DMS53 treated with DMSO at 0.1 percent for 48 hours (cell line): ENCODE results near the gene ABCD2.
A peak's percentile ranks its signal among the peaks of the same experiment; 100 is the strongest.
"Not testable (repeated sequence)": the region's sequence is repeated elsewhere in the genome, so short reads cannot be mapped to it uniquely, and the experiment has no call there.

Experiments used
- DNase-seq: peaks from one replicate; lab custom pipeline; 2025; ENCODE audit not compliant: unreplicated experiment; lab: John Stamatoyannopoulos, UW

ABCD2 gene

DNA sequence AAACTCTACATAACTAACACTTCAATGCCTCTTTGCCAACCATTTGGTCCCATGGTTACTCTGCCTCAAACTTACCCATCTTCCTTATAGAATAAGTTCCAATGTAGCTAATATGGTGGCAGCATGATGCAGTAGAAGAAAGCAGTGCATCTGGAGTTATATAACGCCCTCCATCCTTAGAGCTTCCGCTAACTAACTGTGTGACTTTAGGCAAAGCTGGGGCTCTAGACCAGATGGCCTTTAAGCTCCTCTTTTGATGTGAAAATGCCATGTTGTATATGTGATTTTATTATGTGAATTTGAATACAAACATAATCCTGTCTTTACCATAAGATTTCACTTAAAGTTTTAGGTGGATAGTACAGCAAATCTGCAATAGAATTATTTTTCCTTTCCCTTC lies 6.1 kb downstream of the ABCD2 start:
- no peak for DNase-seq

- DNase-seq = no peak
Measured at GRCh38 chr12:39612250-39612649, 7.4 kb downstream of the ABCD2 start.

GRCh38 chr12:39611818-39612217 lies 7.8 kb downstream of the ABCD2 start:
- DNase-seq = no peak

- no peak for DNase-seq
Measured at GRCh38 chr12:39610436-39611025, 9.1 kb downstream of the ABCD2 start.

DNA sequence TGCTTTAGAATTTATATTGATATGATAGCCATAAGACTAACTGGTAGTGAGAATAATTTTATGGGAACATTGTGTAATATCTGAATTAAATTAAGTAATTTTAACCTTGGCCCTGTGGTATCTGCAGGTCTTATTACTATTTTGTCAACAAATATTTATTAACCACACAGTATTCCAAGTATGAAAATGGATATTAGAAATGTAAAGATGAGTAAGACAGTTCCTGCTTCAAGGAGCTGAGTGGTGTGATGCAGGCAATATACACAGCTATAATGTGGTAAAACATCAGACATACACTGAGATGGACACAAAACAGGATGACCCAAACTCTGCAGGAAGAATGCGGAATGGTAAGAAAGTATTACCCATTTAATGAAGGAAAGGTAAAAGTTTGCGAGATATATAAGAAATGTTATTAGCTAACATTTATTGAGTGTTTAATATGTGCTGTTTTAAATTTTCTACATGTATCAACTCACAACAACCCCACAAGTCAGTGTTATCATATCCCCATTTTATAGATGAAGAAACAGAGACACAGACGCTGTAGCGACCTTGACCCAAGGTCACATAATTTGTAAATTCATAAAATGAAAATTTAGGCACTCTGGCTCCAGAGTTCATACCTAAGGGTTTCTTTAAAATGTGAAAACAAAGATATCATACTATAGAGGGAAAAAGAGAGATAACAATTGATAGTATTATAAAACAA lies 12.7 kb downstream of the ABCD2 start:
- no peak for DNase-seq

GRCh38 chr12:39605996-39606395 lies 13.6 kb downstream of the ABCD2 start:
- DNase-seq = no peak

DNA sequence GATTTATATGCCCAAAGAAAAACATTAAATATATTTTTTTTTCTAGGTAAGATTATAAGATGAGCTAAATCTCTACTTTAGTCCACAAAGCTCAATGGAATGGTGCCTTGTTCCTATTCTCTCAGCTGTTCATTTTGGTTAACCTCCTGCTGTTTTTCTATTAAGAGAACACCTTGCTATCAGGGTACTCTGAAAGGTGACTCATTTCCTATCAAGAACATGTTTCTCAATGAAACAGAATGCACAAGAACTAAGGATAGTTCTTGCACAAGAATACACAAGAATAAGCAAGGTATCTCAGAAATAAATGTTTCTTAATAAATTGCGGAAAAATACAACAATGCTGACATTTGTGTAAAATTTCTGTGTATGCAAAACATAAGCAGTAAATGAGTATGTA lies 14.1 kb downstream of the ABCD2 start:
- no peak for DNase-seq

DNA sequence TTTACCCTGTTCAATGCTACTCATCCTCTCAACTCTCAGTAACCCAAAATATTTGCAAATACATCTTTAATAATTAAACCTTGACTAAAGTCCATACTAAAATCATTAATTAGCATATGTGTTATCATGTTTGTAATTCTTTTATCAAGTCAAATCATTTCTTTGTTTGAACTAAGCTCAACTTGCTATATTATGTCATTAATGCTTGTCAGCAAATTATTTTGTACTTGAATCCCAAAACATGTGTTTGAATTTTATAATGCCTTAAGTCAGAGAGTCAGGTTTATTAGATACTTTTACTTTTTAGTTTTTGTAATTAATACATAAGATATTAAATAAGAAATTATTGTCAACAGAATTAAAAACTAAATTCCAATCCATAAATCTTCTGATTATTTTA lies 16.5 kb downstream of the ABCD2 start:
- DNase-seq = no peak

DNA sequence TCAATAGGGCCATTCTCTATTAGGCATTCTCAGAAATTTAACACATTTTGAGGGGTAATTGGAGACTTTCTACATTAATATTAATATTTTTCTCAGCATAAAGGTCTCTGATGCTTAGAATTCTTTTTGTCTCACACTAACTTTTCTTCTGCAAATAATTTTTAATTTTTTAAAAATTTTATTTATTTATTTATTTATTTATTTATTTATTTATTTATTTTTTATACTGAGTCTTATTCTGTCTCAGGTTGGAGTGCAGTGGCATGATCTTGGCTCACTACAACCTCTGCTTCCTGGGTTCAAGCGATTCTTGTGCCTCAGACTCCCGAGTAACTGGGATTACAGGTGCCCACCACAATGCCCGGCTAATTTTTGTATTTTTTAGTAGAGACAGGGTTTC lies 17.7 kb downstream of the ABCD2 start:
- not testable (repeated sequence) for DNase-seq

- no peak for DNase-seq
Measured at GRCh38 chr12:39595928-39596327, 23.7 kb downstream of the ABCD2 start.

DNA sequence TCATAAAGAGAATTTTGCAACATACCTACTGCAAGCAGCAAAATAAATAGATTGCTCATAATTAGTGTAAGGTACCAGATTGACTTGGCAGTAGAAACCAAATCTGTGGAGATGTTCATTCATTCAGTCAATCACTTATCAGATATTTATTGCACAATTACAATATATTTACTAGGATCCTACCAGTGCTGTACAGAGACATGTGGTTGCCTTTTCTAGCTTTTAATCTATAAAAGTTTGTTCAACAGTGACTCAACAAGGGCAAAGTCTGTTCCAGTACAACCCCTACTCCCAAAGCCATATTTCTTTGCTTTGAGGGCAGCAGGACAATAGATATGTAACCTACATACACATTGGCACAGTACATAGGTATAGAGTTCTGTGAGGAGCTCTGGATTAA lies 27.3 kb downstream of the ABCD2 start:
- DNase-seq = no peak

DNA sequence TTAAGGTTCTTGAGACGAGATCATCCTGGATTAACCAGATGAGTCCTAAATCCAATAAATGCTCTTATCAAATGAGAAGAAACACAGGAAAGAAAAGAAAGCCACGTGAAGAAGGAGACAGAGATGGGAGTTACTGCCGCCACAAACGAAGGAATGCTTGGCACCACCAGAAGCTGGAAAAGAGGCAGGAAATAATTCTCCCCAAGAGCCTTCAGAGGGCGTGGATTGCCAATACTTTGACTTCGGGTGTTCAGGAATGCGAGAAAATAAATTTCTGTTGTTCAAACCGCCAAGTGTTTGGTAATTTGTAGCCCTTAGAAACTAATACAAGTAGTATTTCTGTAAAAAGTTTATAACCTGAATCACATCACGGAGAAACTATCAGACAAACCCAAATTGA lies 31.3 kb downstream of the ABCD2 start:
- no peak for DNase-seq

- no peak for DNase-seq
Measured at GRCh38 chr12:39587225-39587624, 32.4 kb downstream of the ABCD2 start.

- no peak for DNase-seq
Measured at GRCh38 chr12:39586816-39587215, 32.8 kb downstream of the ABCD2 start.

DNA sequence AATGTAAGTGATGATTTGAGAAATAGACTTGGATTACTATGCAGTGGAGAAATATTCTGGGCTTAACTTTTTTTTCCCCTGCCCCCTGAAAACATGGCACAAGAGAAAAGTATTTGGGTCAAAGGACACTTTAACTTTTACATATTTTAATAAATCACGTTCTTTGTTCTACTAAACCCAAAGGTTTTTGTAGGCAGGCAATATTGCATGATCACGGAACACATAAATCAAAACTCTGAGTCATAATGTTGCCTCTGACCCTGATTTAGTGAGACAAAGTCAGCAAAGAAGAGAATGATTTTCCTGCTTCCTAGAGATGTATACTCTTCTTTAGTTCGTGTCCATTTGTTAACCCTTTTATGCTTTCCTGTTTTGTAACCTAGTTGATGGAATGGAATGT lies 38.0 kb downstream of the ABCD2 start:
- DNase-seq = no peak

DNA sequence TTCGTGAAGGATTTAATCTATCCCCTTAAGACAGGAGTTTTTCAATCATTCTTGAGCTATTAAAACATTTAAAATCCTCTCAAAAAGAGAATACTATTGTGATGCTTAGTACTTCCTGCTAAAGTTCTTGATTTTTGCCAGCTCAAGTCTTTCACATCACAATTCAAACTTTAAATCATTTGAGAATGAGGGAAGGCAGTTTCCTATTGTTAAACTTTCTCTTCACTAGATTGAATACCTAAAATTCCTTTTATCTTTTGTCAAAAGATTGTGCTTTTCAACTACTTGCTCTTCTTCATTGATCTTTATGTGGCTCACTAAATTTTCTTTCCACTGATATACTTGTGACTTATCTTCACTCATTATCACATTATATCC lies 44.1 kb downstream of the ABCD2 start:
- DNase-seq = no peak

- DNase-seq = no peak
Measured at GRCh38 chr12:39574785-39575497, 44.7 kb downstream of the ABCD2 start.

GRCh38 chr12:39574378-39574777 lies 45.2 kb downstream of the ABCD2 start:
- no peak for DNase-seq

DNA sequence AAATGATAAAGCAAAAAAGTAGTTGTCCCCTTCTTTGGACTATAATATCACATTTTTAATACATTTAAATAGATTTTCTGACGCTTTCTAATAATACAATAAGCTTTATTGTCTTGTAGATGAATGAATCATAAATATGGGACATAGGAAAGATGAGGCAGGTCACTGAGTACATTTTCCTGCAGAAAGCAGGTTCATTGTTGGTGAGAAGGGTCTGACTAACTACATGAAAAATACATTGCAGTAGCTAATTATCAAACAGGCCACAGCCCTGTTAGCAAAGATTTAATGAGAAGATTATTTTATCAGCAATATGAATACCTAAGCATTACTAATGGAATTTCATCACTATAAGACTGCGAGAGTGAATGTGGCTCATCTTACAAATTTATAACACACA lies 45.6 kb downstream of the ABCD2 start:
- no peak for DNase-seq

DNA sequence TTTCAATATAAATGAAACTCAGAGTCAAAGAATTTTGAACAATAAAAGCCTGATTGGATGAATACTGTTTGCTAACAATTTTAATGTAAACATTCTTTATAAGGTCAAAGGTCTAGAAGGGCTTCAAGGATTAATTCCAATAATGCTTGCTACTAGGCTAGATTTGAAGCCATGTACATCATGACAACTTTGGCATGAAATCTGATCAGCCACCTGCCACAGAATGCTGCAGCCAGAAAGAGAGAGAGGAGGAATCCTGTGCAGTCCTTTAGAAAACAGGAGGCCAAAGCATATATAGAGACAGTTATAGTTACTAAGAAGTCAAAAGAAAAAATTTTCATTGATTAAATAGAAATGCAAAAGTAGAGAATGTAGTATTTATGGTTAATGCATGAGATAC lies 47.1 kb downstream of the ABCD2 start:
- DNase-seq = peak; percentile 10

DNA sequence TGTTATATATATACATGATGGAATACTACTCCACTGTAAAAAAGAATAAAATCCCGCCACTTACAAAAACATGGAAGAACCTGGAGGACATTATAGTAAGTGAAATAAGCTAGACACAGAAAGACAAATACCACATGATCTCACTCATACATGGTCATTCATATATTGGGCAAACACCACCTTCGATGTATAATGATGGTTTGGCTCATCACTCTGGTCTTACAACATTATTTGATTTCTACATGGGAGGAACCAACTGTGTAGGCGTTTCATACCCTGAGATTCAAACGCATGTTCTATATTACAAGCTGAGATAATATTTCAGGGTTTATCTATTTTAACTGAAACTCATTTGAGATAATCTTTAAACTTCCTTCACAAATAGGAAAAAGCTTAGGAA lies 48.3 kb downstream of the ABCD2 start:
- DNase-seq = no peak

- DNase-seq = peak; percentile 4
Measured at GRCh38 chr12:39553476-39553875, 66.1 kb downstream of the ABCD2 start.
